ENCODE data around the gene PLP1. TPM values are rescaled to one million over a fixed set of nuclear protein-coding genes. Genes with fewer than 3 reads are reported as not detected.

PLP1 gene
- total and polyA plus RNA-seq, 9 of the 15 experiments (the other 6 are each of a cell fraction or from before 2014, with no cell fraction given): not detected

DNA sequence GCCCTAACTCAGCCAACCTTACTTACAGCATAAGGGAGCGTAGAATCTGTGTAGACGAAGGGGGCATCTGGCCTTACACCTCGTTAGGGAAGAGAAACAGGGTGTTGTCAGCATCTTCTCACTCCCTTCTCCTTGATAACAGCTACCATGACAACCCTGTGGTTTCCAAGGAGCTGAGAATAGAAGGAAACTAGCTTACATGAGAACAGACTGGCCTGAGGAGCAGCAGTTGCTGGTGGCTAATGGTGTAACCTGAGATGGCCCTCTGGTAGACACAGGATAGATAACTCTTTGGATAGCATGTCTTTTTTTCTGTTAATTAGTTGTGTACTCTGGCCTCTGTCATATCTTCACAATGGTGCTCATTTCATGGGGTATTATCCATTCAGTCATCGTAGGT lies 14.6 kb downstream of the PLP1 start:
- DNase-seq (ENCODE audit: extremely low read depth in 1 of 4, low spot score in 3 of 4): peak in 1 of 4 experiments; percentile 0
- no peaks in the 10 kb centered on the region for H3K9me3 ChIP-seq (replicated peaks; ENCODE audit: control insufficient read depth, insufficient read depth, low read depth, low read length)
- 6% methylated on average over 3 of the region's 4 CpGs for WGBS (ENCODE audit: insufficient coverage, low coverage, missing lambda C conversion rate)

More for the DNA sequence above, 14.6 kb downstream of the PLP1 start:
- intact Hi-C loops (cut with micrococcal nuclease) (no loop called here), in situ Hi-C loops (cut with MboI) (no loop called here)
- H3K4me2 ChIP-seq (ENCODE audit: insufficient read depth, low read length): no peak overlapping the region
- CTCF ChIA-PET (ENCODE audit: low intra/inter-chr PET ratio): no interaction called here
- no peak overlapping the region for H3K27ac ChIP-seq (ENCODE audit: extremely low read depth, low read depth, low read length)
- H2AFZ ChIP-seq (ENCODE audit: low read depth, low read length): no peak overlapping the region
- no peaks in the 10 kb centered on the region for H3K4me1 ChIP-seq (replicated peaks in 1 of 2; ENCODE audit: control insufficient read depth in 2 of 2, insufficient read depth in 2 of 2, low read length in 2 of 2)
- H3K27me3 ChIP-seq (ENCODE audit: control insufficient read depth in 2 of 2, insufficient read depth in 2 of 2, low read length in 2 of 2): peaks cover 0 to 10% of the 10 kb centered on the region in 2 experiments; a peak in 2 of 5 replicates
- no peaks in the 10 kb centered on the region for H3K9me1 ChIP-seq (ENCODE audit: control insufficient read depth, insufficient read depth, low read length)
- no peaks in the 10 kb centered on the region for H4K20me1 ChIP-seq (replicated peaks; ENCODE audit: control insufficient read depth, insufficient read depth, low read length)
- H3K36me3 ChIP-seq (ENCODE audit: control insufficient read depth, insufficient read depth, low read length): no peaks in the 10 kb centered on the region
- H3K79me2 ChIP-seq (ENCODE audit: control insufficient read depth, insufficient read depth, low read length): no peaks in the 10 kb centered on the region
- ATAC-seq: no peak
- H3K9ac ChIP-seq (ENCODE audit: insufficient read depth in 1 of 2, low read depth in 2 of 2, low read length in 2 of 2): no peak overlapping the region
- FAIRE-seq: no peak
- TF ChIP-seq RCOR1 (IDR thresholded peaks at IDR 0.05; ENCODE audit: borderline replicate concordance in 1 of 2, low read depth in 2 of 2, low read length in 2 of 2) (no peak), RFX1 (IDR thresholded peaks at IDR 0.05) (peak; percentile 40), ZNF239 (CRISPR knock-in tag; IDR thresholded peaks at IDR 0.05) (no peak)
- TF ChIP-seq, protein P1, sequence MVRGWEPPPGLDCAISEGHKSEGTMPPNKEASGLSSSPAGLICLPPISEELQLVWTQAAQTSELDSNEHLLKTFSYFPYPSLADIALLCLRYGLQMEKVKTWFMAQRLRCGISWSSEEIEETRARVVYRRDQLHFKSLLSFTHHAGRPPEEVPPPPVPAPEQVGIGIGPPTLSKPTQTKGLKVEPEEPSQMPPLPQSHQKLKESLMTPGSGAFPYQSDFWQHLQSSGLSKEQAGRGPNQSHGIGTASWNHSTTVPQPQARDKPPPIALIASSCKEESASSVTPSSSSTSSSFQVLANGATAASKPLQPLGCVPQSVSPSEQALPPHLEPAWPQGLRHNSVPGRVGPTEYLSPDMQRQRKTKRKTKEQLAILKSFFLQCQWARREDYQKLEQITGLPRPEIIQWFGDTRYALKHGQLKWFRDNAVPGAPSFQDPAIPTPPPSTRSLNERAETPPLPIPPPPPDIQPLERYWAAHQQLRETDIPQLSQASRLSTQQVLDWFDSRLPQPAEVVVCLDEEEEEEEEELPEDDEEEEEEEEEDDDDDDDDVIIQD (CRISPR knock-in tag; IDR thresholded peaks at IDR 0.05): no peak
- POLR2A ChIA-PET: no interaction called here
- no peak overlapping the region for H3K4me3 ChIP-seq
- no TSS peak for BruUV-seq (replicated peaks)
